ENCODE results near the gene C1orf198. TPM values are rescaled to one million over a fixed set of nuclear protein-coding genes. Genes with fewer than 3 reads are reported as not detected.

The C1orf198 gene
- total RNA-seq, 1 experiment from 2014 or later = 18.0 TPM

DNA sequence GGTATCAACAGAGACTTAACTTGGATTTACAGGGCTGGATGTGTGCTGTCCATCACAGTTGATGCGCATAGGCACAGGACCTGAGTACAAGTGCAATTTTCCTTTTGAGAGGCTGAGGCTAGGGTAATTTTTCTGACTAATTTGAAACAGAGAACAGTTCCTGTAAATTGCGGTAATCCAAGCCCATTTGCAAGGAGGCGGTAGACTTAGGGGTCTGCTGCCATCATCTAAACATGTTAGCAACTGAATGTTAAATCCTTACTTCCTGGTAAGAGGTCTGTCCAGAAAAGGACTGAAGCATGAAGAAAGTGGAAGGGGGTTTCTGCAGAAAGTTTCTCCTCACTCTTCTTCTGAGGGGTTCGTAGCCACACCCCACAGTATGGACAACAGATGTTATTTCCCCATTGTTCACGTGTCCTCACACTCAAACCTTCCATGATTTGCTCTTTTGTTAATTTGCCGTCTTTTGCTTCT lies 23.7 kb upstream of the C1orf198 start:
- DNase-seq (ENCODE audit: low read depth) = no peak

DNA sequence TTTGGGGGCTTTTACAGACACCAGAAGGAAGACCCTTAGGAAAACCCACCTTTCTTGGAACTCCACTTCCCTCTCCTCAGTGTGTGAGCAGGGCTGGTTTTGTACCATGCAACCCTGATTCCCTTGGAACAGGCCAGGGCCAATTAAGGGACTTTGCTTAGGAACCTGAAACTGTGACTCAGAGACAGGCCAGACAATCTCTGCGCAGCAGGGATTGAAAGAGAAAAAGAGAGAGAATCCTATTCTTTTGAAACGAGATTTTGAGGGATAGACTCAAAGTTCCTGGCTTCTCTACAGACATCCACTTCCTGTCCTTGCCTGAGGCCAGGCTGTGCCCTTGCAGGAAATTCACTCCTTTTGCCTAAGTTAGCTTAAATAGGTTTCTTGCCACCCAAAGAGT lies 23.1 kb upstream of the C1orf198 start:
- no peak for DNase-seq (ENCODE audit: low read depth)

DNA sequence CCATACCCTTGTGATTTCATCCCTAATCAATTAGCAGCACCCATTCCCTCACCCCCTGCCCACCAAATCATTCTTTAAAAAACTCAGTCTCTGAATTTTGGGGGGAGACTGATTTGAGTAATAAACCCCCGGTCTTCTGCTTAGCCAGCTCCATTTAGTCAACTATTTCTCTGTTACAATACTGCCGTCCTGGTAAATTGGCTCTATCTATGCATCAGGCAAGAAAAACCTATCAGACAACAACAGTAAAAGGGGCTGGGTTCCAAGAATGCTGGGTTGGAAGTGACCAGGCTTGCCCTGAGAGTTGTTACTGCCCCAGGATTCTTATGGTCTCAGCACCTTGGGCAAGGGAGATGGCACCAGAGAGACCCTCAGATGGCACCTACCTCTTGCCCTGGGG lies 16.3 kb upstream of the C1orf198 start:
- no peak for DNase-seq (ENCODE audit: low read depth)

DNA sequence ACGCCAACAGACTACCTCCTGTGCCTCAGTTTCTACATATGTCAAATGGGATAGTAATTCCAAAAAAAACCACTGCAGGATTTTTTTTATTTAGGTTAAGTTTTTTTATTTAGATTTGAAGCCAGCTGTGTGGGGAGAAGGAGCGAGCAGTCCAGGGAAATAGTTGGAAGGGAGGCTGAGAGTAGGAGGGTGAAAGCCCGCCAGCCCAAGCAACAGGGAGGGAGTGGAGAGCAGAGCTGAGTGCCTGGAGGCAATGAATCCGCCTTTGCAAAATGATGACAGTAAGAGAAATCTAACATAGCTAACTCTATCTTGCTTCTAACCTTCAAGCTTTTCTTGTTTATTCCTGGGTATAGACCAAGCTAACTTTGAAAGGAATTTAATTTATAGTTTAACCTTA lies 15.6 kb upstream of the C1orf198 start:
- no peak for DNase-seq (ENCODE audit: low read depth)

DNA sequence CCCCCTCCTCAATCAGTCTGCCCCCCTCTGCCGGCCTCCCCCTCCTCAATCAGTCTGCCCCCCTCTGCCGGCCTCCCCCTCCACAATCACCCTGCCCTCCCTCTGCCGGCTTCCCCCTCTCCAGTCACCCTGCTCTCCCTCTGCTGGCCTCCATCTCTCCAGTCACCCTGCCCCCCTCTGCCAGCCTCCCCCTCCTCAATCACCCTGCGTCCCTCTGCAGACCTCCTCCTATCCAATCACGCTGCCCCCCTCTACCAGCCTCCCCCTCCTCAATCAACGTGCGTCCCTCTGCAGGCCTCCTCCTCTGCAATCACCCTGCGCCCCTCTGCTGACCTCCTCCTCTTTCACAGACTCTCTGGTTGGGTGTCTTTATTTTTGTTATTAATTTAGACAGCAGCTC lies 11.5 kb upstream of the C1orf198 start:
- DNase-seq (ENCODE audit: low read depth) = no peak

DNA sequence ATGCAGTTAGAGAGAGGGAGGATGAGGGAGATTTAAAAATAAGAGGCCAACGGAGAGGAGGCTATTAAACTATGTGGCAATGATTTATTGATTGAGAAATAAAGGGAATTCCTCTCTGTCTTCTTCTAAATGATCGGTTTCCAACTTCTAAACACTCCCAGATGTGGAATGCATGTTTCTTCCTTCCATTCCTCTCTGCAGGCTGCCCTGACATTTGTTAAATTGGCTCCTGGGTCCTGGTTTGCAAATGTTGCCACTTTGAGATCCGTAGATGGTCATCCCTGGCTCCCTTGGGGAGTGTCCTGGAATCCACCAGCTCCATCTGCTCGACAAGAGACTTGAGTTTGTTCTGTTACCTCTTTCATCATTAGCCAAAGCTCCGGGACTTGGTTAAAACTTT lies 10.3 kb upstream of the C1orf198 start:
- DNase-seq (ENCODE audit: low read depth) = peak; percentile 12

DNA sequence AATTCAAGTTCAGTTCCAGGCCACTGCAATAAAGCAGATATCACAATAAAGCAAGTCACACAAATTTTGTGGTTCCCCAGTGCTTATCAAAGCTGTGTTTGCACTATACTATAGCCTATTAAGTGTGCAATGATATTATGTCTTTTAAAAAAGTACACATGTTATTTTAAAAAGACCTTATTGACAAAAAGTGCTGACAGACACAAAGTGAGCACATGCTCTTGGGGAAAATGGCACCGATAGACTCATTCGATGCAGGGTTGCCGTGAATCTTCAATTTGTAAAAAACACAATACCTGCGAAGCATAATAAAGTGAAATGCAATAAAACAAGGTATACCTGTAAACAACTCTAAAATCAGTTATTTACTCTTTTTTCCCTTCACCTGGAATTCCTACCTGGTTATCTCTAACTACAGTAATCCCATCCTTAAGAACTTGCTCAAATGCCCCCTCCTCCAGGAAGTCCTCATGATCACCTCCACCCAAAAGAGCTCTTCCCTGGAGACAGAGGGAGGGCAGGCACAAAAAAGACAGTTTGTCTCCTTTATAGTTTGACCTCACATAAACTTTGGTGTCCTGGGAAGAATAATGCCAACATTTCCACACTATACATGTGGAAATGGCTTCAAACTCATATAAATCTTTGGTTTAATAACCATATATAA lies 9.7 kb upstream of the C1orf198 start:
- no peak for DNase-seq (ENCODE audit: low read depth)

DNA sequence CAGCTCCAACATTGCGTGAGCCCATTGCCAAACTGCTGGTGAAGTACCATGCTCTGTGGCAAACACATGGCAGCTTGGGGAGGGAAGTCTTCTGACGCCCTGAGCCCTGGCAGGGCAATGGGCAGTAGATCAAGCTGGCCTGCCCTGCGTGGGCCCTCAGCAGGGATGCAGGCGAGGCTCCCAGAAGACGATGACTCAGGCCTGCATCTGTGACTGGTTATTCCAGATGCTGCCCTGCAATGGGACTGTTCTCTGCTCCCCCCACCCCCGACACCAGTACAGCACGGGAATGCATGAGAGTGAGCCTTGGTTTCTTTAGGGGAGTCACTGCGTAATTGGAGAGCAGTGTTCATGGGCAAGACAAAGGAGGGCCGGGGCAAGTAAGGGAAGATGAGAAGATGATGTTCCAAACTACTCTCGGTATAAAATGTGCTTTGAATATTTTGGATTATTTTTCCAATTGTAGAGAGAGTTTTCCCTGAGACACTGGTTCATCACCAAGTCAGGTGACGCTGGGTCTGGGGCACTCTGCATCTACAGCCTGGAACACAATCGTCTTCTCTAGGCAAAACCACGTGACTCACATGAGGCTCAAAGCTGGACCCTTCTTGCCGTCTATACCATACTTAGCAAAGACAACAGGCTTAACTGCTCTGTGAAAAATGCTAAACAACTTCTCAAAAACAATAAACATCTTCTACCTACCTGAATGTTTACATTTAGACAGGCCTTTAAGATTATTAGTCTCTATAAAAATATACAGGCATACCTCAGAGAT lies 9.0 kb upstream of the C1orf198 start:
- peak; percentile 49 for DNase-seq (ENCODE audit: low read depth)

DNA sequence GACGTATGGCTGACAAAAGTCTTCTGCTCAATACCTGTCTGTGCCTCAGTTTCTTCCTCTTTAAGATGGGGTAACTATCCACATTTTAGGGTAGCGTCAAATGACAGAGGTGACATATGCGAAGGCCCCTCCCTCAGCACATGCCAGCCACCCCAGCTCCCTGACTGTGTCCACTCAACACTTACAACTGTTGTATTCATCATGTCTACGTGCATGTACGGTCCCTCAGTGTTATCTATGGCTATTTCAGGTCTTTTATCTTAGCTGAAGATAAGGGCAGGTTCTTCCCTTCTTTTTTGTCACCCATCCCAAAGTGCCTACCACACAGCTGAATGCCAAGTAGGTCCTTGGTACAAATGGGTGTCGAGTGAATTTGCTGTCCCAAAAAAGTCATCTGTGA lies 8.3 kb upstream of the C1orf198 start:
- DNase-seq (ENCODE audit: low read depth) = no peak

DNA sequence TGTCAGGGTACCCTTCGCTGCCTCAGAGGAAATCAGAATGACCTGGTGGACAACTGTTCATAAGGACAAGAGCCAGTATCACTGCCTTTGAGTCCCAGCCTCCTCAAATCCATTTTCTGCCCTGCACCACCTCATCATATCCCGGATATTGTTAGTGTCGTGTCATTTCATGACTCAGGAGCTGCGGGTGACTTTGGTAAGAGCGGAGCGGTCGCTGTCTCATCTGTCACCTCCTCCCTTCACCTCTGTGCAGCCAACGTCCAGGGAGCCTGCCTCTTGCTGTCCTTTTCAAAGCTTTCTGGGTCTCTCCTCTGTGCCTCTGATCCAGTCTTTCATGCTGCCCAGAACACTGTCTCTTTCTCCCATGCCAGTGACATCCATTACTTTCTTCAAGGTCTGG lies 7.0 kb upstream of the C1orf198 start:
- DNase-seq (ENCODE audit: low read depth) = no peak

DNA sequence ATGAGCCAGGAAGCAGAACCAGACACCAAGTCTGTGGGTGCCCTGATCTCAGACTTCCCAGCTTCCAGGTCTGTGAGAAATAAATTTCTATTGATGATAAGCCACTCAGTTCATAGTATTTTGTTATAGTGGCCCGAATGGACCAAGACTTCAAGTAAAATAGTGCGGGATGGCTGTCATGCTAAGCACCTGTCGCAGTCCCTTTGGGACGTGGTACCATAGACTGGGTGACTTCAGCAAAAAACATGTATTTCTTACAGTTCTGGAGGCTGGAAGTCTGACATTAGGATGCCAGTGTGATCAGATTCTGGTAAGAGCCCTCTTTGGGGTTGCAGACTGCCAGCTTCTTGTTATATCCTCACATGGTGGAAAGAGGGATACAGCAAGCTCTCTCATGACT lies 2.6 kb upstream of the C1orf198 start:
- no peak for DNase-seq (ENCODE audit: low read depth)

DNA sequence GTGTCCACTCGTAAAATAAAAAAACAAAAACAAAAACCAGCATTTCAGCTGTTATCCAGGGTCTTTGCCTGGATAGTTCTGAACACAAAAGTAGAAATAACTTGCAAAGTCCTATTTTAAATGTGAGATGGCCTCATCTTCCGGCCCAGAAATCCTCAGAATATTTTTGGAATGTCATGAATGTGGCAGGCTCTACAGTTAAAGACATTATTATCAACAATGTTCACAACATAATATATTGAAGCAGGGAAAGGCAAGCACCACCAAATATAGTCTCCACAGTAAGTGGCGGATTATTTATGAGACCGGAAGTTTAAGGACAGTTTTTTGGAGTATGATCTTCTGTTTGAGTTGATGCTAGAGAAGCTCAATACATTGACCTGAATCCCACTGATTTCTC lies 1.2 kb upstream of the C1orf198 start:
- DNase-seq (ENCODE audit: low read depth) = no peak

DNA sequence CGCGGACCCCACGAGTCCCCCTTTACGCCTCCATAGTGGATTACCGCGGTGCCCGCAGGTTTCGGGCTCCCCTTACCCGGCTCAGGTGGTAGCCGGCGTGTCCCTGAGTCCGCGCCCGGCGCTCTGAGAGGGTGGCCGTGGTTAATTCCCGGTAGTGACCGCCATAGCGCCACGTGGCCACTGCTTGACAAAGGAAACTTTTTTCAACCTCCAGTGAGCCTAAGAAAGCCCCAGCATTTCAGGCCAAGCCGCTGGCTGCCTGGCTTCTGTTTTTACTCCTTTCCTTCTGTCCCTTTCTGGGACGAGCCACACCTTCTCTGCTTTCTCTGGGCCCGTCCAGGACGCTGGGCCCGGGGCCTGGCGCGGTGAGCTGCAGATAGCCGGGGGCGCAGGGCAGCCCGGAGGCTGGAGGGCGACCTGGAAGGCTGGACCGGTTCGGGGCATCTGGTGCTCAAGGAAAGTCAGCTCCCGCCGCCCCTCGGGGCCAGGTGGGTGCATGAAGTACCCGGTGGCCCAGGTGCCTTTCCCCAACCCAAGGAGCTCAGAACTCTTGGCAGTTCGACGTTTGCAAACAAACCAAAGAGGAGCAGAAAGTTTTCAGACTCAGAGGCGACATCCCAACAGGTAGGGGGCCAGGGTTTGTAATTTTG lies 540 bp upstream of the C1orf198 start:
- no peak for DNase-seq (ENCODE audit: low read depth)

DNA sequence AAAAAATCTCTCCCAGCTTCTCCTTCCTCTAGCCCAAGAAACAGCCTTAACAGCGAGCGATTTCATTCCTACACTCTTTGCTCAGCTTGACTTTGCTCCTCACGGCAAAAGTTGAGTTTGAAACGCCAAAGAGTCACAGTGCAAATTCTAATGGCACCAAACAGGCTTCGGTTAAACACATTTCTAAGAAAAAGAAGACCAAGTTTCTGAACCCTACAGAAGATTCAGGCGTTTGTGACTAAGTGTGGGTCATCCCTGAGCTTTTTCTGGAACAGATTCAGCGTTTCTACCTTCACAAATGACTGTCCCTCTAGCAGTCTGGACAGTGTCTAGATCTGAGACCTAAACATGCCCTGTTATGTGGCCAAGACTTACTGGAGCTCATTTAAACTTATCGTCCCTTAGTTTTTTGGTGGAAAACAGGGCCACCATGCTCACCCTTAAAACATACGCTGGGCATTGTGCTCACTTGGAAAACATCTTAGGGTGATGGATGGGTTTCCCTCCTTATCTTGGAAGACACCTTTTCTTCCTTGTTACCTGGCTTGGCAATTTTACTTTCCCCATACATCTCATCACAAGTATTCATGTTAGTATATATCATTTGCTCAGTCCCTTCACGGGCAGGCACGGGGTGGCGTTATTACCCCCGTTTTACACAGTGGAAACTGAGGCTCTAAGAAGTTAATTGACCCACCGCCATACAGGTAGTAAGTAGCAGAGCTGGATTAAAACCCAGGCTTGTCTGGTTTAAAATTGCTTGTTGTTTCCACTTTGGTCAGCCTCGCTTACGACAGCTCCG lies 1.0 kb downstream of the C1orf198 start:
- DNase-seq (ENCODE audit: low read depth) = no peak

DNA sequence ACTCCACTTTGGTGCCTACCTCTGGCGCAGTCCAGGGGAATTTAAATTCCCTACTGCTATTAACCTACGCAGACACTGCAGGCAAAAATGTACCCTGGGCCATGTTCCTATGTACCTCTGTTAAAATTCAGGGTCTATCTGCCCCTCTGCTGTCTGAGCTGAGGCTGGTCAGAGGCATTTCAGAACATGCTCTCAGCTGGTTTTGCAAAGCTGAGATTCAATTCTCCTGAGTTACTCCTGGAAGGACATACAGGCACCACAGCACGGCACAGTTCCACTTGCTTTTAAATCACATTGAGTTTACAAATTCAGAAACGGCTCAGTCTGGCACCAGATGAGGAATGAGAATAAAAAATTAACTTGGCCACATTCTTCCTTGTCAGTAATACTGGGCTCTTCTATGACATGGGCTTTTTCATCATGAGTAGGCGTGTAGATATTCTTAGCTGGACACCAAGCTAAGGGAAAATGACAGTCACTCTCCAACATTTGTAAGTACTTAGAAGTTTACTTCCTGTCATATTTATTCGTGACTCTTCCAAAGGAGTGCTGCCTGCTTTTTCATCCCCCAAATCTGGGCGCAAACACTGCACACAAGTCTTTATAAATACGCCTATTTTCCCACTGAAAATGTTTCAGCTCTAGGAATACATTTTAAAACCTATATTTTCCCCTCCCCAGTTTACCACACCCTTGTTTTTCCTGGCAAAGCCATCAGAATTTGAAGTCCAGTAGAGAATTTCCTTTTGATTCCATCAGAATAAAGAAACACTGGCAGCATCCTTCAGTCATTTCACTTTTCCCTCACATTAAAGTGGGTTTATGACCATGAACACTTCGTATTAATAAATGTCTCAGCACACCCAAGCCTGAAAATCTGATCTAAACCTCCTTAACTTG lies 1.9 kb downstream of the C1orf198 start:
- peak; percentile 21 for DNase-seq (ENCODE audit: low read depth)

DNA sequence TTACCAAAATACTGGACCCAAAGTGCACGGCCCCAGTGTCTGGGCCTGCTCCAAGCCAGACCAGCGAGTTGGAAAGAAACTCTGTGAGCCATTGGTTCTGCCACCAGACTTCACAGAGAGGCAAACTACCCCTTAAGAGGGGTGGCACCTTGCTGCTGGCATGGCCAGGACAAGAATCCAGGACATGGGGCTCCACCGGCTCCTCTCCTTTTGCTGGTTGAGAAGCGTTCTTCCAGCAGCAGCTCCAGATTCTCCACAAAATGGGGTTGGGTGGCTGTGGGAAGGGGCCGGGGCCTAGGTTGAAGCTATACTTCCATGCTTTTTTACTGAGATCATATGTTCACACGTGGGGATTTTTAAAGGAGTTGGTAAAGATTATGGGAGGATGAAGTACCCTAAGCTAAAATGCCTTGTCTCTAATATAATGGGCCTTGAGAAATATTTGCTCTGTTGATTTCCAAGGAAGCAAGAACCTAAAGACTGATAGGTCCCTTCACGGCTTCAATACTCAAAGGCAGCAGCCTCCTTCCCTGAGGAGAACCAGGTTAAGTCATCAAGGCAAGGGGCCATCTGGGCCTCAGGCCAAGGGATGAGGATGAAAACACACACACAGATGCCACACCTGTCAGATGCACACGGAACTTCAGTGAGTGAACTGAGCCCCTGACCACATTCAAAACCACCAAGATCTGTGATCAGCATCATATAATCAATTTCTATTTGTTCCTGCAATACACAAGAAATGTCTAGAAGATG lies 3.1 kb downstream of the C1orf198 start:
- no peak for DNase-seq (ENCODE audit: low read depth)

DNA sequence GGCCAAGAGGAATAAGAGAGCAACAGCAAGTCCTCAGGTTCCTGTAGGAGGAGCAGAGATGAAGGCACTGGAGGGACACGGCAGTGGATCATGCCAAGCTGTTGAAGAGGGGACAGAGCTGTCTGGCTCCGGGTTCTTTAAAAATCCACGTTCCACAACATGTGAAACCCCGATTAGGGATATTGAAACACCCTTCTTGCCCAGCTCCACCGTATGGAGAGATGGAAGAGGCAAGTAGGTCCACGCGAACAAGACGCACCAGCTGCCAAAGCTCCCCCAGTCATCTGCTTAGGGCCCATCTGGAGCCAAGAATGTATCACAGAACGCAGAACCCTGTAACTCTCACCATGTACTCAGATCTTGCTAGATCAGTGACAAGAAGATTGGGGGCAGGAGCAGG lies 3.9 kb downstream of the C1orf198 start:
- DNase-seq (ENCODE audit: low read depth) = no peak

DNA sequence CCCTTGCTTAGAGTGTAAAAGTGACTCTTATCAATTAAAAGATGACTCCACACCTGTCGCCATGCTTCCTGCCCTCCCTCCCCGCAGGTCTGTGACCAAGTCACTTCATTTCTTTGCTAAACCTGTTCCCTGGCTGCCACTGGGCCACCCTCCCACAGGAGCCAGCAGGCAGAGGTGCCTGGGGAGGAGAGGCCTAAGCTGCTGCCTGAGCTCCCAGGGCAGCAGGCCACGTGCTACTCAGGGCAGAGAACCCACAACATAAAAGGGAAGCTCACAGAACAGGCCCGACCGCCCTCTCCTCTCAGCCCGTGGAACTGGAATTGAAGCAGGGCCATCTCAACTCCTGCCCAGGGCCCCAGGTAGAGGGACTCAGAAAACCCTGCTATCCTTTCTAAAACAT lies 4.9 kb downstream of the C1orf198 start:
- no peak for DNase-seq (ENCODE audit: low read depth)

DNA sequence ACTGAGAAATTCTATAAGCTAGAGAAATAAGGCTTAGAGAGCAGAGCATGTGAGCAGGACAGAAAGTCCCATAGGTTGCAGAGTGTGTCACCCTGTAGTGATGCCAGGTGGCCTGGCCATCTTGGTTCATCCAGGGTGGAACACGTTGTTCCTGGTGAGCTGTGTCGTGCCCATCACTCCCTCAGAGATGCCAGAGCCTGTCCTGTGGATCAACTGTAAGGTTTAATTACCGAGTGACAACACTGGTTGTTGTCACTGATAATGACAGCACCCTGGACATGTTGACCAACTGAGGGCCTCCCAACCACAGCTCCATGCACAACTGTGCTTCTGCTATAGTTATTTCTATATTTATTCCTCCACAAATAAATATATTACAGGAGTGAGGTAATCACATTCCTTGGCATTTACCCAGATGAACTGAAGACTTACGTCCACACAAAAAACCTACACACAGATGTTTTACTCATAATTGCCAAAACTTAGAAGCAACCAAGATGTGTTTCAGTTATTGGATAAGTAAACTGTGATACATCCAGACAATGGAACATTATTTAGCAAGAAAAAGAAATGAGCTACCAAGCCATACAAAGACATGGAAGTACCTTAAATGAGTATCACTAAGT lies 6.2 kb downstream of the C1orf198 start:
- DNase-seq (ENCODE audit: low read depth) = peak; percentile 32

DNA sequence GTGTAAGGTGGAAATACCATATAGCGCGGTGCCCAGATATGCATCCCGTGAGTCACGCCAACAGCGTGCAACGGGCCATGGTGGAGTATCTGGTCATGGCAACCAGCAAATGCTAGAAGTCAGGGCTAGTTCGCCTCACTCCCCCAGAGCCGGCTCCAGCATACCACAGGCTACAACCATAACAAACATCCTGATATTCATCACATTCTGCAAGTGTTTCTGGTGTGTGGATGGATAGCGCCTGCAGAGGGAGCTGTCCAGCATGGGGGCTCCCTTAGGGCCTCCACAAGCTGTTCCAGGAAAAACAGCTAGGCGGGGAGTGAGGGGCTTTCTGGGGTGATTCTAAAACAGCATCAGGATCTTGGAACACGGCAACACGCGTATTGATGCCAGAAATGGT lies 6.8 kb downstream of the C1orf198 start:
- no peak for DNase-seq (ENCODE audit: low read depth)
